Measurements from ENCODE around the gene BICD1.

The BICD1 gene

DNA sequence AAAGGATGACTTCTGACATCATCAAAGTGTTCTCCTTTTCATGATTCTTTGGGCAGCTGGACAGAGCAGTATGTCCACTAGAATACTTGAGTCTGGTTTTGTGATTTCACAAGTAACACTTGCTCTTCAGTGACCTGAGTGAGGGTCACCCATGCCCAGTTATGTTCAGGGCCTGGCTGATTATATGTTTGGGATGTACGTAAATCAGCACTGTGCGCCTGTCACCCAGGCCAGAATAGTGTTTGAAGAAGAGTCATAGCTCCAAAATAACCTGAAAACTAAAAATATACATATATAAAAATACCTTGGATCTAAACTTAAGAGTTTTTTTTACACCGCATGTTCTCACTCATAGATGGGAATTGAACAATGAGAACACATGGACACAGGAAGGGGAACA is 3.8 kb downstream of the BICD1 start:
- no peaks in the 10 kb centered on the region for H3K9me3 Mint-ChIP-seq
- no peaks in the 10 kb centered on the region for H3K27me3 Mint-ChIP-seq (ENCODE audit: low read depth)
- peak overlapping the region; percentile 4 to 60 (median 48) for H3K4me3 Mint-ChIP-seq
- peaks cover 35% of the 10 kb centered on the region for H3K4me1 Mint-ChIP-seq
- TF ChIP-seq, protein P1, sequence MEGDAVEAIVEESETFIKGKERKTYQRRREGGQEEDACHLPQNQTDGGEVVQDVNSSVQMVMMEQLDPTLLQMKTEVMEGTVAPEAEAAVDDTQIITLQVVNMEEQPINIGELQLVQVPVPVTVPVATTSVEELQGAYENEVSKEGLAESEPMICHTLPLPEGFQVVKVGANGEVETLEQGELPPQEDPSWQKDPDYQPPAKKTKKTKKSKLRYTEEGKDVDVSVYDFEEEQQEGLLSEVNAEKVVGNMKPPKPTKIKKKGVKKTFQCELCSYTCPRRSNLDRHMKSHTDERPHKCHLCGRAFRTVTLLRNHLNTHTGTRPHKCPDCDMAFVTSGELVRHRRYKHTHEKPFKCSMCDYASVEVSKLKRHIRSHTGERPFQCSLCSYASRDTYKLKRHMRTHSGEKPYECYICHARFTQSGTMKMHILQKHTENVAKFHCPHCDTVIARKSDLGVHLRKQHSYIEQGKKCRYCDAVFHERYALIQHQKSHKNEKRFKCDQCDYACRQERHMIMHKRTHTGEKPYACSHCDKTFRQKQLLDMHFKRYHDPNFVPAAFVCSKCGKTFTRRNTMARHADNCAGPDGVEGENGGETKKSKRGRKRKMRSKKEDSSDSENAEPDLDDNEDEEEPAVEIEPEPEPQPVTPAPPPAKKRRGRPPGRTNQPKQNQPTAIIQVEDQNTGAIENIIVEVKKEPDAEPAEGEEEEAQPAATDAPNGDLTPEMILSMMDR (IDR thresholded peaks at IDR 0.05; ENCODE audit: unreplicated experiment in 3 of 3): no peak
- peak overlapping the region in 1 of 3 experiments; percentile 6 for H3K27ac Mint-ChIP-seq
- H3K36me3 Mint-ChIP-seq (ENCODE audit: low read depth): peaks cover 8% of the 10 kb centered on the region

DNA sequence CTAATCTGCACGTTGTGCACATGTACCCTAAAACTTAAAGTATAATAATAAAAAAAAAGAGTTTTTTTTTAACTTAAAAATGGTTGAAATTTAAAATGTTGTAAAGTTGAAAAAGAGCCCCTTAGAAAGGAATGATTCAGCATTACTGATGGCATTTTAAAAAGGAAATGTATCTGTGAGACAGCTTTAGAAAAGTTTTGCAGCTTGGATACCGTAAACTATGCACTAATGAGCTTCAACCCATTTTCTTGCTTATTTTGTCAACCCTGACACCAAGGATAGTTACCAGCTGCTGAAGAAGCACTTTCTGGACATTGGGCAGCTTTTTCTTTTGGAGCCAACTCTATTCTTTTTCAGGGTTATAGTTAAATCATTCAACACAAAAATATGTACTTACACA is 4.3 kb downstream of the BICD1 start:
- H3K36me3 Mint-ChIP-seq (ENCODE audit: low read depth): peaks cover 8% of the 10 kb centered on the region
- TF ChIP-seq, protein P1 (IDR thresholded peaks at IDR 0.05; ENCODE audit: unreplicated experiment in 3 of 3): no peak
- no peaks in the 10 kb centered on the region for H3K9me3 Mint-ChIP-seq
- peaks cover 37% of the 10 kb centered on the region for H3K4me1 Mint-ChIP-seq
- H3K4me3 Mint-ChIP-seq: no peak overlapping the region
- no peaks in the 10 kb centered on the region for H3K27me3 Mint-ChIP-seq (ENCODE audit: low read depth)
- H3K27ac Mint-ChIP-seq: no peak overlapping the region

DNA sequence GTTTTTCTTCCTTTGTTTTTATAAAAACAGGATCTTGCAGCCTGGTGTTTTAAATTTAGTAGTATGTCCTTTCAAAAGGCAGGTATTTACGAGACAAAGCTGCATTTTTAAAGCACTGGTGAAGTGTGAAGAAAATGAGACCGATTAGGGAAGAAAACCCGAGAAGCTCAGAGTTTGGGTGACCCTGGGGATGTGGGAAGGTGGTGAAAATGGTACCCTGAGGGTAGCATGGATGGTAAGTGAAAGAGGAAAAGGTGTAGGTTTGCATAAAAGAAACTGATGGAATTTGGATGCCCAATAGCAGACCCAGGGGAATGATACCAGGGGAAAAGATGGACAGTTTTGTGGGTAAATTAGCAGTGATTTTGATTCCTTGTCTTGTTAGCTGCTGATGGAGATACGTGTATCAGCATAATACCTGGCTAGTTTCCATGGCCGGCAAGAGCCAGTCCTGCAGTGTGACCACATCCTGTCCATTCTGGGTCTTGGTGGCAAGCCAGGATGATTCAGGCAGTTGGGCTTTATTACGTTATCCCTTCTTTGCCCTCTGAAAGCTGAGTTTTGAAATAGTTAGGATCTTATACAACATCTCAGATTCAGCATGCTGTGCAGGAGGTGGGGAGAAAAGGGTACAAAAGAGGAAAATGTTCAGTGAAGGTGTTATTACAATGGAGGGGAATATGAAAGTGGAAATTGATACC is 8.9 kb downstream of the BICD1 start:
- Mint-ChIP-seq H3K36me3 (ENCODE audit: low read depth) (peaks cover 11% of the 10 kb centered on the region), H3K4me3 (no peak overlapping the region), H3K27me3 (ENCODE audit: low read depth) (no peaks in the 10 kb centered on the region), H3K27ac (peak overlapping the region in 2 of 3 experiments; percentile 27 to 30), H3K9me3 (no peaks in the 10 kb centered on the region), H3K4me1 (peaks cover 25% of the 10 kb centered on the region)
- TF ChIP-seq, protein P1 (IDR thresholded peaks at IDR 0.05; ENCODE audit: unreplicated experiment in 3 of 3): no peak

DNA sequence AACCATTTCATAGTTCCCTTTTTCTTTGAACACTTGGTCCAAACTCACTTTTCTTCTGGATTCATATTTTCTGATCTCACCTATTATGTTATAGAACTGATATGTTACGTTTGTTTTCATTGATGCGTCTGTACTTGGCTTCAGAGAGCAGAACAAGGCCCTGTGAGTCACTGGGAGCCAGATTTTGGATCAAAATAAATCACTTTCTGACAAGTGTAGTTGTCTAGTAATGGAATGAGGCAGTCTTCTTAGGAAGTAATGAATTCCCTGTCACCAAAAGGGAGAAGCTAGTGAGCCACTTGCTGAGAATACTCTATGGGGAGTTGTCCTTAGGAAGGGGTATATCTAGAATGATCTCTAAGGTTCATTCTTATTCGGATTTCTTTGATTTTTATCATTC is 10.2 kb downstream of the BICD1 start:
- no peak overlapping the region for H3K4me3 Mint-ChIP-seq
- TF ChIP-seq, protein P1 (IDR thresholded peaks at IDR 0.05; ENCODE audit: unreplicated experiment in 3 of 3): no peak
- peaks cover 26% of the 10 kb centered on the region for H3K4me1 Mint-ChIP-seq
- H3K36me3 Mint-ChIP-seq (ENCODE audit: low read depth): peaks cover 11% of the 10 kb centered on the region
- no peaks in the 10 kb centered on the region for H3K9me3 Mint-ChIP-seq
- no peaks in the 10 kb centered on the region for H3K27me3 Mint-ChIP-seq (ENCODE audit: low read depth)
- no peak overlapping the region for H3K27ac Mint-ChIP-seq

DNA sequence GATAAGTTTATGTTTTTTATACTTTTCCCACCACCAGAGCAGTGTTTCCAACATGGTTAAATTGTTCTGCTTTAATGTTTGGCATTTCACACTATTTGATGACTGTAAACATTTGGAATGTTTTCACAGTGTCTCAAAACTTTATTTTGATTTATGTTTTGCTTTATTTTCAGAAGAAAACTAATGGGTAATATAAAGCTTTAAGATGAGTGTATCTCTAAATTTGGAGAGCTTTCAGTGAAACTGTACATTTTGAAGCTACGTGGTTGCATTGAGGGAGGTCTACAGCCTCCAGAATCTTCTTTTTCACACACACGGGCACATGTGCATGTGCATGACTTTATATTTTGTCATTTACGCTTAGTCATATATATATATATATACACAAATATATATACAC is 10.7 kb downstream of the BICD1 start:
- Mint-ChIP-seq H3K27ac (no peak overlapping the region), H3K9me3 (no peaks in the 10 kb centered on the region), H3K27me3 (ENCODE audit: low read depth) (no peaks in the 10 kb centered on the region), H3K36me3 (ENCODE audit: low read depth) (peaks cover 9% of the 10 kb centered on the region), H3K4me3 (no peak overlapping the region), H3K4me1 (peaks cover 26% of the 10 kb centered on the region)
- TF ChIP-seq, protein P1 (IDR thresholded peaks at IDR 0.05; ENCODE audit: unreplicated experiment in 3 of 3): no peak

DNA sequence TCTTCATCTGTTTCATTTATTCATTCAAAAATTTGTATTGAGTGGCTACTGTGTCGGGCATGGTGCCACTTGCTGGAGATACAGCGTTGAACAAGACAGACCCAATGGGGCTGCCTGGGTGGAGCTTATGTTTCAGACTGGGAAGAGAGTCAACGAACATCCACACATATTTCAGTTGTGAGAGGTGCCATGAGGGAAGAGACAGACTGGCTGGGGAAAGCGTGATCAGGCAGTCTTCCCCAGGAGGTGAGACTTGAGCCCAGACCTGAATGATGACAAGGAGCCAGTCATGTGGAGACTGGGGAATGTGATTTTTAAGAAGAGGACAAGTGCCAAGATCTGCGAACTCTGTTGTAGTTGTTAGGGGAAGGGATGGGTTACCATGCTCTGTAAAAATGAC is 12.2 kb downstream of the BICD1 start:
- Mint-ChIP-seq H3K36me3 (ENCODE audit: low read depth) (peaks cover 3% of the 10 kb centered on the region), H3K27me3 (ENCODE audit: low read depth) (no peaks in the 10 kb centered on the region)

More for the DNA sequence above, 12.2 kb downstream of the BICD1 start:
- TF ChIP-seq, protein P1 (IDR thresholded peaks at IDR 0.05; ENCODE audit: unreplicated experiment in 3 of 3): no peak
- H3K4me1 Mint-ChIP-seq: peaks cover 26% of the 10 kb centered on the region
- H3K9me3 Mint-ChIP-seq: no peaks in the 10 kb centered on the region
- H3K4me3 Mint-ChIP-seq: no peak overlapping the region
- no peak overlapping the region for H3K27ac Mint-ChIP-seq

All from nephron (organoid).